IPS-15b (cell line): ENCODE measurements around the gene ATXN7L2.

Experiments used
- H3K27me3 ChIP-seq: one replicate; pipeline ENCODE4 v1.6.1; 2013; ENCODE audit warnings: low read length; ENCODE audit not compliant: control insufficient read depth, insufficient read depth
- H3K36me3 ChIP-seq: one replicate; pipeline ENCODE4 v1.6.1; 2013; ENCODE audit warnings: low read length; ENCODE audit not compliant: control insufficient read depth, insufficient read depth
- H3K4me1 ChIP-seq: one replicate; pipeline ENCODE4 v1.6.1; 2013; ENCODE audit warnings: mild to moderate bottlenecking, low read length; ENCODE audit not compliant: control insufficient read depth, insufficient read depth
- H3K4me3 ChIP-seq: one replicate; pipeline ENCODE4 v1.5.1; 2013; ENCODE audit warnings: low read depth, low read length
- H3K9ac ChIP-seq: one replicate; pipeline ENCODE4 v1.6.1; 2013; ENCODE audit warnings: low read depth, mild to moderate bottlenecking, low read length
- H3K9me3 ChIP-seq: one replicate; pipeline ENCODE4 v1.6.1; 2013; ENCODE audit warnings: mild to moderate bottlenecking, low read length; ENCODE audit not compliant: control insufficient read depth, insufficient read depth

Gene ATXN7L2

GRCh38 chr1:109490029-109490933 is 6.6 kb downstream of the ATXN7L2 start:
- Histone ChIP-seq H3K36me3 (peaks cover 11% of the 10 kb centered on the region), H3K4me3 (no peak overlapping the region), H3K9me3 (no peaks in the 10 kb centered on the region), H3K9ac (no peak overlapping the region), H3K4me1 (peaks cover 4% of the 10 kb centered on the region), H3K27me3 (no peaks in the 10 kb centered on the region)

GRCh38 chr1:109490934-109491302 is 7.2 kb downstream of the ATXN7L2 start:
- no peaks in the 10 kb centered on the region for H3K9me3 ChIP-seq
- peaks cover 11% of the 10 kb centered on the region for H3K36me3 ChIP-seq
- H3K4me3 ChIP-seq: no peak overlapping the region
- peaks cover 3% of the 10 kb centered on the region for H3K4me1 ChIP-seq
- H3K27me3 ChIP-seq: no peaks in the 10 kb centered on the region
- no peak overlapping the region for H3K9ac ChIP-seq

- Histone ChIP-seq H3K9me3 (no peaks in the 10 kb centered on the region), H3K27me3 (no peaks in the 10 kb centered on the region), H3K9ac (no peak overlapping the region), H3K4me3 (no peak overlapping the region), H3K36me3 (peaks cover 8% of the 10 kb centered on the region), H3K4me1 (peaks cover 3% of the 10 kb centered on the region)
Observed at GRCh38 chr1:109491372-109491771, 7.7 kb downstream of the ATXN7L2 start.

GRCh38 chr1:109492779-109493178 is 9.1 kb downstream of the ATXN7L2 start:
- peaks cover 6% of the 10 kb centered on the region for H3K36me3 ChIP-seq
- H3K4me1 ChIP-seq: peaks cover 7% of the 10 kb centered on the region
- no peaks in the 10 kb centered on the region for H3K9me3 ChIP-seq
- no peak overlapping the region for H3K9ac ChIP-seq
- no peak overlapping the region for H3K4me3 ChIP-seq
- H3K27me3 ChIP-seq: no peaks in the 10 kb centered on the region

- H3K9ac ChIP-seq: peak overlapping the region; percentile 57
- peaks cover 3% of the 10 kb centered on the region for H3K36me3 ChIP-seq
- no peak overlapping the region for H3K4me3 ChIP-seq
Observed at GRCh38 chr1:109493227-109493626, 9.5 kb downstream of the ATXN7L2 start.

GRCh38 chr1:109493805-109494539 is 10.3 kb downstream of the ATXN7L2 start, which contains the start of gene CYB561D1:
Gene CYB561D1, plus strand, starts transcription at chr1:109494094. Its CDS starts 46 bp downstream, at chr1:109494140.
- Histone ChIP-seq H3K36me3 (no peaks in the 10 kb centered on the region), H3K4me3 (peak within 1 kb of the TSS; percentile 92), H3K27me3 (no peaks in the 10 kb centered on the region), H3K9ac (peak within 1 kb of the TSS; percentile 57), H3K9me3 (no peaks in the 10 kb centered on the region), H3K4me1 (peaks cover 9% of the 10 kb centered on the region)

More at GRCh38 chr1:109493227-109493626, 9.5 kb downstream of the ATXN7L2 start:
- H3K4me1 ChIP-seq: peaks cover 9% of the 10 kb centered on the region
- no peaks in the 10 kb centered on the region for H3K27me3 ChIP-seq
- H3K9me3 ChIP-seq: no peaks in the 10 kb centered on the region

GRCh38 chr1:109495738-109496137 is 12.0 kb downstream of the ATXN7L2 start:
- Histone ChIP-seq H3K27me3 (no peaks in the 10 kb centered on the region), H3K4me3 (no peak overlapping the region), H3K9ac (no peak overlapping the region), H3K36me3 (no peaks in the 10 kb centered on the region), H3K9me3 (no peaks in the 10 kb centered on the region), H3K4me1 (peaks cover 9% of the 10 kb centered on the region)

GRCh38 chr1:109497449-109498160 is 13.9 kb downstream of the ATXN7L2 start:
- H3K4me1 ChIP-seq: peaks cover 9% of the 10 kb centered on the region
- no peaks in the 10 kb centered on the region for H3K9me3 ChIP-seq
- no peaks in the 10 kb centered on the region for H3K27me3 ChIP-seq
- H3K36me3 ChIP-seq: no peaks in the 10 kb centered on the region
- no peak overlapping the region for H3K4me3 ChIP-seq
- H3K9ac ChIP-seq: no peak overlapping the region

- H3K36me3 ChIP-seq: no peaks in the 10 kb centered on the region
- H3K9me3 ChIP-seq: no peaks in the 10 kb centered on the region
- H3K9ac ChIP-seq: no peak overlapping the region
- peaks cover 9% of the 10 kb centered on the region for H3K4me1 ChIP-seq
- H3K4me3 ChIP-seq: peak overlapping the region; percentile 8
- no peaks in the 10 kb centered on the region for H3K27me3 ChIP-seq
Observed at GRCh38 chr1:109498161-109498801, 14.6 kb downstream of the ATXN7L2 start.

GRCh38 chr1:109499081-109499480 is 15.4 kb downstream of the ATXN7L2 start:
- Histone ChIP-seq H3K9ac (no peak overlapping the region), H3K4me1 (peaks cover 6% of the 10 kb centered on the region), H3K9me3 (no peaks in the 10 kb centered on the region), H3K4me3 (no peak overlapping the region), H3K36me3 (no peaks in the 10 kb centered on the region), H3K27me3 (no peaks in the 10 kb centered on the region)
